Hepatocyte (in vitro differentiated cells): ENCODE data around the gene OBSCN. TPM values are rescaled to one million over a fixed set of nuclear protein-coding genes. Genes with fewer than 3 reads are reported as not detected.
"Not testable (repeated sequence)": the region's sequence is repeated elsewhere in the genome, so short reads cannot be mapped to it uniquely, and the experiment has no call there.

Source experiments
- DNase-seq: peaks from one replicate; pipeline ENCODE4 v3.0.0-alpha.2; 2016; ENCODE audit warnings: low spot score
- H2AFZ ChIP-seq: fragments of 200-600 bp; sonication (generic); 2 replicates; pipeline ENCODE4 v1.6.0; 2016; ENCODE audit warnings: antibody characterized with exemption, mild to moderate bottlenecking
- H3K27ac ChIP-seq: fragments of 200-600 bp; sonication (generic); 2 replicates; pipeline ENCODE4 v1.5.1; 2016; ENCODE audit warnings: mild to moderate bottlenecking
- H3K27me3 ChIP-seq: fragments of 200-600 bp; sonication (generic); 2 replicates; pipeline ENCODE4 v1.6.1; 2016
- H3K36me3 ChIP-seq: fragments of 200-600 bp; sonication (generic); replicated peaks from 2 replicates; pipeline ENCODE4 v1.5.1; 2016; ENCODE audit warnings: low read depth; ENCODE audit not compliant: insufficient read depth
- H3K4me1 ChIP-seq: fragments of 200-600 bp; sonication (generic); 2 replicates; pipeline ENCODE4 v1.5.1; 2016; ENCODE audit warnings: mild to moderate bottlenecking, moderate library complexity; ENCODE audit not compliant: insufficient read depth
- H3K4me2 ChIP-seq: fragments of 200-600 bp; sonication (generic); 2 replicates; pipeline ENCODE4 v1.6.0; 2016
- H3K4me3 ChIP-seq: fragments of 200-600 bp; sonication (generic); 2 replicates; pipeline ENCODE4 v1.5.1; 2016; ENCODE audit warnings: mild to moderate bottlenecking
- H3K79me2 ChIP-seq: fragments of 200-600 bp; sonication (generic); 2 replicates; pipeline ENCODE4 v1.6.0; 2017; ENCODE audit warnings: mild to moderate bottlenecking
- H3K9me2 ChIP-seq: fragments of 200-600 bp; sonication (generic); replicated peaks from 2 replicates; pipeline ENCODE4 v1.6.0; 2017; ENCODE audit warnings: mild to moderate bottlenecking; ENCODE audit not compliant: insufficient read depth
- H3K9me3 ChIP-seq: fragments of 200-600 bp; sonication (generic); 2 replicates; pipeline ENCODE4 v1.5.1; 2016; ENCODE audit warnings: low read depth, mild to moderate bottlenecking
- H4K20me1 ChIP-seq: fragments of 200-600 bp; sonication (generic); 2 replicates; pipeline ENCODE4 v1.6.0; 2016; ENCODE audit warnings: mild to moderate bottlenecking; ENCODE audit not compliant: insufficient read depth, poor library complexity, severe bottlenecking
- CTCF ChIP-seq: fragments of 200-600 bp; sonication (generic); IDR thresholded peaks from 2 replicates; pipeline ENCODE4 v1.5.1; 2016; ENCODE audit warnings: antibody characterized with exemption, mild to moderate bottlenecking; ENCODE audit not compliant: poor library complexity
- EZH2 ChIP-seq: fragments of 200-600 bp; sonication (generic); IDR thresholded peaks from 2 replicates; pipeline ENCODE4 v1.6.1; 2016; ENCODE audit warnings: antibody characterized with exemption, mild to moderate bottlenecking, borderline replicate concordance
- EZH2phosphoT487 ChIP-seq: fragments of 200-600 bp; sonication (generic); IDR thresholded peaks from one replicate; pipeline ENCODE4 v1.6.1; 2018; ENCODE audit warnings: antibody characterized with exemption, mild to moderate bottlenecking, low read depth, moderate library complexity; ENCODE audit not compliant: unreplicated experiment, severe bottlenecking
- WGBS: methylation state at CpG from one replicate; pipeline ENCODE4 v1.1.6; 2016; ENCODE audit warnings: low lambda C conversion rate; ENCODE audit errors: missing lambda C conversion rate; 5-methylcytosine and 5-hydroxymethylcytosine counted together
- polyA plus RNA-seq: library from polyadenylated mRNA; unstranded; fragments of >200 nt; fragmentation: Nextera tagmentation; extraction: Ambion mirVana; gene quantifications from 2 replicates; pipeline ENCODE4 v1.2.1, GENCODE V29; 2016
- total RNA-seq: library from RNA; depleted of rRNA; stranded (reverse); fragments of >200 nt; gene quantifications from 2 replicates; pipeline ENCODE4 v1.2.3, GENCODE V29; 2014

Gene OBSCN
- total and polyA plus RNA-seq, 2 experiments from 2014 or later: 15.0 to 22.4 TPM

DNA sequence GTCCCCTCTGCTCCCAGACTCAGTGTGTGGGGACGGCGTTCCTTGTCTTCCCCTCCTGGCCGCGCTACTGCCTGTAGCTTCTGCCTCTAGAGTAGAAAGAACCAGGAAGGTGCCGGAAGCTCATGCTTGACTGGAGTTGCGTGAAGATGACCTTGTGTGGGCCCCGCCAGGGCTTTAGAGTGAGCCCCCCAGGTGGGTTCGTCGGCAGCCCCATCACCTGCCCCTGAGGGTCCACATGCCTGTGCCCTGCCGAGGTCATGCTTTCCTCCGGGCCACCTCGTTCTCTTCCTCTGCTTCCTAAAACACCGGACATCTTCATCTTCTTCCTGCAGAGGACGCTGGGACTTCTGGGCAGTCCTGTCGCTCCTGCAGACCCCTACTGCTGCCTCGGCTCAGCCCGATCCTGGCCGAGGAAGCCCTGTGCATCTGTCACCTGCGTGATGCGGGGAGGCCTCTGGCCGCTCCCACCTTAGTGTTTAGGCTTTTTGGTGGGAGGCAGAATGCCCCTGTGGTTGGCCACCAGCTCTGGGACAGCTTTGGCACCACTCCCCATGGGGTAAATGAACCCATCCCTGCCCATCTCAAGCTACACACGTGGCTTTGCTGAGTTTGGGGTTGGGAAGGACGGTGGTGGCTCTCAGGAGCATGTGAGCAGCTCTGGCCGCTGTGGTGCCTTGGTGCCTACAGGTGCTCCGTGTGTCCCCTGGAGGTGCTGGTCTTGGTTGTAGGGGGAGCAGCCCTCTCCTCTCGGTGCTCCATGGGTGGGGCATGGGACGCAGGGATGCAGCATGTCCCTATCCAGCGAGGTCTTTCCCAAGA is 12.3 kb downstream of the OBSCN start:
- H2AFZ ChIP-seq: no peak overlapping the region
- DNase-seq: no peak
- H4K20me1 ChIP-seq: no peaks in the 10 kb centered on the region
- no peak overlapping the region for H3K4me3 ChIP-seq
- H3K79me2 ChIP-seq: no peaks in the 10 kb centered on the region
- WGBS: 97% methylated on average over 28 of the region's 28 CpGs
- H3K27ac ChIP-seq: no peak overlapping the region
- no peaks in the 10 kb centered on the region for H3K9me3 ChIP-seq
- no peaks in the 10 kb centered on the region for H3K4me1 ChIP-seq
- TF ChIP-seq EZH2: no peak
- no peak for TF ChIP-seq CTCF
- TF ChIP-seq EZH2phosphoT487: no peak
- H3K4me2 ChIP-seq: no peak overlapping the region
- no peaks in the 10 kb centered on the region for H3K9me2 ChIP-seq
- no peaks in the 10 kb centered on the region for H3K27me3 ChIP-seq
- H3K36me3 ChIP-seq: no peaks in the 10 kb centered on the region

- H3K27me3 ChIP-seq, H3K36me3 ChIP-seq, H3K9me2 ChIP-seq, H3K27ac ChIP-seq, H3K79me2 ChIP-seq, H4K20me1 ChIP-seq, DNase-seq, H3K4me1 ChIP-seq, H2AFZ ChIP-seq, H3K4me3 ChIP-seq, H3K4me2 ChIP-seq, H3K9me3 ChIP-seq: not testable (repeated sequence)
- WGBS: 89% methylated on average over 8 of the region's 9 CpGs
Measured at GRCh38 chr1:228221097-228221496, 13.3 kb downstream of the OBSCN start.

DNA sequence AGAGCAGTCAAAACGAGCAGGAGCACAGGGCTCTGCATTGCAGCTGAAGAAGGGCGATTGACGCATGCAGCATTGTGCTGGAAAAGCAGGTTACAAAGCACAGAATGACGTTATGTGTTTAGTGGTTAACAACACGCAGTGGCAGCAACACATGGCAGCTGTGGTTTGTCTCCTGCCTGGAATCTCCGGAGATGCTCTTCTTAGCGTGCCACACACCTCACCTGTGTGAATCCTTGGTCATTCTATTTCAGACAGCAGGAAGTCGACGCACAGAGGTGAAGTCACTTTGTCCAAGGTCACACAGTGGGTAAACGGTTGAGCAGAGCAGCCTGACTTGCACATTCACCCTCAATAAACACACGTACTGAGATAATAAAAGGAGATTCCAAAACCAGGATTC is 14.7 kb downstream of the OBSCN start:
- no peak overlapping the region for H3K27ac ChIP-seq
- H3K4me1 ChIP-seq: no peaks in the 10 kb centered on the region
- H3K79me2 ChIP-seq: no peaks in the 10 kb centered on the region
- TF ChIP-seq EZH2phosphoT487 (no peak), CTCF (no peak), EZH2 (no peak)
- no peaks in the 10 kb centered on the region for H4K20me1 ChIP-seq
- H3K4me2 ChIP-seq: no peak overlapping the region
- H3K36me3 ChIP-seq: no peaks in the 10 kb centered on the region
- no peaks in the 10 kb centered on the region for H3K9me2 ChIP-seq
- DNase-seq: no peak
- no peak overlapping the region for H3K4me3 ChIP-seq
- no peaks in the 10 kb centered on the region for H3K27me3 ChIP-seq
- no peak overlapping the region for H2AFZ ChIP-seq
- WGBS: 84% methylated on average over 11 of the region's 11 CpGs
- no peaks in the 10 kb centered on the region for H3K9me3 ChIP-seq

GRCh38 chr1:228224198-228225164 is 16.6 kb downstream of the OBSCN start:
- Histone ChIP-seq H3K4me1 (peaks cover 4% of the 10 kb centered on the region), H3K9me3 (no peaks in the 10 kb centered on the region), H4K20me1 (no peaks in the 10 kb centered on the region), H3K79me2 (no peaks in the 10 kb centered on the region), H3K4me3 (no peak overlapping the region), H3K9me2 (no peaks in the 10 kb centered on the region), H3K27ac (no peak overlapping the region), H3K36me3 (no peaks in the 10 kb centered on the region), H3K27me3 (no peaks in the 10 kb centered on the region), H3K4me2 (no peak overlapping the region), H2AFZ (no peak overlapping the region)
- DNase-seq: no peak
- 92% methylated on average over 16 of the region's 16 CpGs for WGBS
- TF ChIP-seq CTCF (no peak), EZH2phosphoT487 (no peak), EZH2 (no peak)
